HG02884 (cell line): Measurements from ENCODE around the gene NHP2.
A peak's percentile ranks its signal among the peaks of the same experiment; 100 is the strongest.

ENCODE experiments used
- ATAC-seq: cut with Tn5 transposase; IDR thresholded peaks from one replicate; pipeline ENCODE4 v1.9.1; 2021; ENCODE audit warnings: mild to moderate bottlenecking, moderate library complexity; ENCODE audit not compliant: unreplicated experiment

Gene NHP2

GRCh38 chr5:178115136-178115813 lies 38.4 kb downstream of the NHP2 start:
- no peak for ATAC-seq

GRCh38 chr5:178114325-178115135 lies 39.2 kb downstream of the NHP2 start:
- ATAC-seq: no peak

GRCh38 chr5:178113841-178114324 lies 39.8 kb downstream of the NHP2 start:
- ATAC-seq: no peak

GRCh38 chr5:178113141-178113787 lies 40.4 kb downstream of the NHP2 start, which contains the start of gene N4BP3:
Gene N4BP3 (plus strand): TSS chr5:178113532. CDS start chr5:178119584, 6,052 bp downstream.
- peak; percentile 54 for ATAC-seq

- no peak for ATAC-seq
Measured at GRCh38 chr5:178112545-178112944, 41.1 kb downstream of the NHP2 start.

GRCh38 chr5:178111925-178112324 lies 41.8 kb downstream of the NHP2 start:
- ATAC-seq: no peak

- ATAC-seq: no peak
Measured at GRCh38 chr5:178110511-178110910, 43.2 kb downstream of the NHP2 start.

GRCh38 chr5:178108966-178109365 lies 44.7 kb downstream of the NHP2 start:
- no peak for ATAC-seq

- ATAC-seq: no peak
Measured at GRCh38 chr5:178108446-178108845, 45.2 kb downstream of the NHP2 start.

GRCh38 chr5:178107756-178108310 lies 45.9 kb downstream of the NHP2 start:
- no peak for ATAC-seq

GRCh38 chr5:178106556-178107239 lies 47.0 kb downstream of the NHP2 start:
- no peak for ATAC-seq

- no peak for ATAC-seq
Measured at GRCh38 chr5:178106086-178106485, 47.6 kb downstream of the NHP2 start.

GRCh38 chr5:178104492-178104891 lies 49.2 kb downstream of the NHP2 start:
- ATAC-seq: no peak

- no peak for ATAC-seq
Measured at GRCh38 chr5:178103612-178104011, 50.1 kb downstream of the NHP2 start.
